ENCODE data around the gene CMTM3.
"Not testable (repeated sequence)": the region's sequence is repeated elsewhere in the genome, so short reads cannot be mapped to it uniquely, and the experiment has no call there.

CMTM3 gene

GRCh38 chr16:66609139-66609510 lies 4.6 kb downstream of the CMTM3 start:
- no peak for DNase-seq (ENCODE audit: low read depth)

DNA sequence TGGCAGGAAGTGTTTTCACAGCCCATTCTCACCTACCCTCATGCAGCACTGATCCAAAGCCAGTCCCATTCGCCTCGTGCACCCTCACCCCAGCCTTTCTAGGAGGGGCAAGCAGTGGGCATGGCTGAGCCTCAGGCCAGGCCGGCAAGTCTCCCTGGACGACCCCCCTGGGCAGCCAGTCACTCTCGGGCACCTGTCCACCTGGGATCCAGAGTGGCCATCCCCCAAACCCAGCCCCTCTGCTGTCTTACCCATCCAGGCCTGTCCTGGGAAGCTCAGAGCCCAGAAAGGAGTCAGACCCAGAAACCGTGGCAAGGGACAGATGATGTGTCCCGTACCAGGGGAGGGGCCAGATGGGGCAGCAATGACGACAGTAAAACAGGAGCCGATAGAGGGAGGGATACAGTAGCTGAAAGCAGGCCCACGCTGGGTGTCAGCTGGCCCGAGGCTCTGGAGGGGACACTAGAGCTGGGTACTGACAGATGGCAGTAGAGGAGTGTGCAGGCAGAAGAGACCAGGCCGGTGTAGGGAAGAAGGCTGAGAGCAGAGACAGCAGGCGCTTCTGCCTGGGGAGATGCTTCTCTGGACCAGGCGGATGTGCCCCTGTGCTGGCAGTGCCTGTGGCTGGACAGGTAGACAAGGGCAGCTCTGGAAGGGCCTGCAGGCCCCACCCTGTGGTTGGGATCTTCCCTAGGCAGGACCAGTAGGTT lies 5.8 kb downstream of the CMTM3 start:
- DNase-seq (ENCODE audit: low read depth) = no peak

DNA sequence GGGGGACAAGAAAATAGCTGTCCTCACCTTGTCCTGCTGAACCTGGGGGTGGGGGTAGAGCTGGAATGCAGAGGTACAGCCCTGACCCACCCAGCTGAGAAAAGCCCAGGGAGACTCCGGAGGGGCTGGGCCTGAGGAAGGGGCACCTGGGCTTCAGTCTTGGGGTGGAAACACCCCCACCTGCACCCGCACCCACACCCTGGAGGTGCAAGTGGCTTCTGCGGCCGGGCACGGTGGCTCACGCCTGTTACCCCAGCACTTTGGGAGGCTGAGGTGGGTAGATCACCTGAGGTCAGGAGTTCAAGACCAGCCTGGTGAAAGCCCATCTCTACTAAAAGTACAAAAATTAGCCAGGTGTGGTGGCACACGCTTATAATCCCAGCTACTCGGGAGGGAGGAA lies 7.4 kb downstream of the CMTM3 start:
- not testable (repeated sequence) for DNase-seq (ENCODE audit: low read depth)

GRCh38 chr16:66612422-66612821 lies 7.9 kb downstream of the CMTM3 start:
- DNase-seq (ENCODE audit: low read depth) = no peak

DNA sequence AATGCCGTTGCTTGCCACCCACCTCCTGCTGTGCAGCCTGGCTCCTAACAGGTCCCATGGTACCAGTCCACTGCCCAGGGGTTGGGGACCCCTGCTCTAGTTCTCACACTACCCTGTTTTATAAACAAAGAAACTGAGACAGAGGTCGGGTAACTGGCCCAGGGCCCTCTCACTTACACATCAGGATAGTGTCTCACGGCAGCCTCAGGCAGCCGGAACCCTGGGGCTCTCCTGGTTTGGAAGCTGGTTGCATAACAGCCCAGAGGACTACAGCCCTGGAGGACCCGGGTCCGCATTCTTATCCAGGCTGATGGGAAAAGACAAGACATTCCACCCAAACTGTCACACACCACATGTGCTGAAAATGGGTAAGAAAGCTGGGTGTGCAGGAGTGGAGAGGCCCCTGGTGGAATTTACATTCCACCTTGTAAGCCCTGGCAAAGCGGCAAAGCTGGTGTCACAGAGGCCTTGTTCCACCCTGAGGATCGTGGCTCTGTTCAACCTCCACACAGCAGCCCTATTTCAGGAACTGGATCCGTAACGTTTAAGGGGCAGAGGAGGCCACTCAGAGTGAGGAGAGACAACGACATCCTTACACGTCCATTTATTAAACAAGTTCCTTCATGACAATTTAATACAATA lies 9.8 kb downstream of the CMTM3 start:
- no peak for DNase-seq (ENCODE audit: low read depth)

DNA sequence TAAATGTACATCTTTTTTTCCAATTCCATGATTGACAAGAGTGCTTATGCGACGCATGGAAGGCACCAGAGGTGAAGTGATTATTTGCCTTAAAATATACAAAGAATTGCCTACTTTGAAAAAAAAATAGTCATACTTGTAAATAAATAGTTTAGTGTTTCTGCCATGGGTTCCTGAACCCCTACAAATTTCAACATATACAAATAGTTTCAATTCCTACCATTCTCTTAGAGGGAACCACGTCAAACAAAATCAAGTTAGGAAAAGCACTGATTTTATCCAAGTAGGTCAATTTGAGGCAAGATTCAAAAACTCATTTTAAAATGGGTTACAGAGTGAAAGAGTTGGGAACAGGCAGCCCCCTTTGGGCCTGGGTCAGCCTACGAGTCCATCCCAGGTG lies 11.7 kb downstream of the CMTM3 start:
- no peak for DNase-seq (ENCODE audit: low read depth)

- no peak for DNase-seq (ENCODE audit: low read depth)
Measured at GRCh38 chr16:66616592-66616991, 12.1 kb downstream of the CMTM3 start.

DNA sequence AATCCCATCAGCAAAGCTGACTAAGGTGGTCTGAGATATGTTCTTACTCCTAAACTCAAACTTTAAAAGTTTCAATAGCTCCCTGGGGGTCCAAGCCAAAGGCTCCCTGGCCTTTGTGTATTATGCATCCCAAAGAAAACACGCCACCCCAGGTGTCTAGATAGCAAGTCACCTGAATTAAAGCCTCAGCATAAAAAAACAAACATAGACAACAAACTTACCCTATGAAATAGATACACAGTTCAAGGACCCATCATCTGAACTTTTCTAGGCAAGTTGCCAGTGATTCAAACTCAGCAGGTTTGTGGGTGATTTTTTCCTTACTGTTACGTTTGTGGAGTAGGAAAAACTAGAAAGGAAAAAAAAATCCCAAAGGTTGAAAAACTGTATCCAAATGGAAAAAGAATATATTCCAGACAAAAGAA lies 12.5 kb downstream of the CMTM3 start:
- DNase-seq (ENCODE audit: low read depth) = no peak

DNA sequence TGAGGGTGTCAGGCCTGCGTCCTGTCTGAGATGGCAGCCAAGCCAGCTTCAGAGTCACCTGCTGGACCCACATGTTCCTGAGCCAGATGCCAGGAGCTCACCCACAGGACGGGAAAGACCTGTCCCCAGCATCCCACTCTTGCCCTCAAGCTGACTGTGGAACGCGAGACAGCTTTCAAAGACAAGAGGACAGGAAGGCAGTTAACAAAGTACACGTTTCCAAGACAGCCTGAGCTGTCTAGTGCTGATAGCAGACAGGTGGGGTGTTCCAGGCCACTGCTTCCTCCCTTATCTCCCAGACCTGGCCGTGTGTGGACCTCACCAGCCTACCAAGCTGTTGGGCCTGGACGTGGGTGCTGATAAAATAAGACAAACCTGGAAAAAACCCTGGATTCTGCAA lies 13.2 kb downstream of the CMTM3 start:
- DNase-seq (ENCODE audit: low read depth) = no peak

DNA sequence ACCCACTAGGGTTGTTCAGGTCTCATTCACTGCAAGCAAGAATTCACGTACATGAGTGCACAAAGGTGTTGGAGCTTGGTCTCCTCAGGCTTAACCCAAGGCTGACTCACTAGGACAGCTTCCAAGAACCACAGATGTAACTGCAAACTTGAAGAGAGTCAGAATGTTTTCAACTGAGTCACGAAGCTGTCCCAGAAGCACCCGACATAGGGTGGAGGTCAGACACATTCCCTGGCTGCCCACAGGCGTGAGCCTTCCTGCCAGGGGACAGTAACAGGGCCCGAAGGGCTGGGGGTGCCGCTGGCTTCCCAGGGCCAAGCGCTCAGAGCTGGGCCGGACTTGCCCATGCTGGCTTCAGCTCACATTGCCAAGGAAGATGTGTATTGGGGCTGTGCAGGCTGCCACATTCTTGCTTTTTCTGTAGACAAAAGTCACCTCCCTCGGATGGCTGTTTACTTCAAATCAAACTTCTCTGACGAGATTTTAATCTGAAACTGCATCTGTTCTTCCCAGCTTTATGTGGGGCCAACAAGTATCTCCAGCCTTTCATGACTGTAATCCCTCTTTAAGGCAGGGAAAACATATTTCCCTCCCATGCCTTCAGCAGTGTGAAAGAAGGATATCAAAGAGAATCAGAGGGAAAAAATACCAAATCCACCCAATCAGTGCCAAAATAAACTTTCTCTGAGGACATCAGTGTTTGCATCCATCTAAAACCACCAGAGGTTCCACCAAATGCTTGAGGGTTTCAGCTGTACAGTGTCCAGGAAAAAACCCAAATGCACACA lies 14.3 kb downstream of the CMTM3 start:
- DNase-seq (ENCODE audit: low read depth) = no peak

GRCh38 chr16:66619534-66620428 lies 15.3 kb downstream of the CMTM3 start:
- no peak for DNase-seq (ENCODE audit: low read depth)

GRCh38 chr16:66620429-66620795 lies 15.9 kb downstream of the CMTM3 start:
- no peak for DNase-seq (ENCODE audit: low read depth)

DNA sequence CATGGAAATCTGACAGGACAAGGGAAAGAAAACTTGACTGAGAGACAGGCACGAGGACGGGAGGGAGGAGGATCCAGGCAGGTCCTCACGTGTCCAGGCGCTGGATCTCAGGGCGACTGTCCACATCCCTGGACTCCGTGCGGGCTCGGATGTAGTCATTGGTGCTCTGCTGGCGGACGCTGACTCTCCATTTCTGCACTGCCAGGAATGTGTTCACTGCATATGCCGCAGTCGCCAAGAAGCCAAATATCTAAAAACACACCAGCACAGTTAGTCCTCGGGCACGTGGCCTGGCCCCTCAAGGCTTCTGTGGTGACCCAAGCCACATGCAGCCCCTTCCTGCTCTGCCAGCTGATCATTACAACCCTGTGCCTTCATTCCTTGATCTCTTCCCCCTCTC lies 17.5 kb downstream of the CMTM3 start:
- DNase-seq (ENCODE audit: low read depth) = no peak

GRCh38 chr16:66622863-66623262 lies 18.4 kb downstream of the CMTM3 start:
- DNase-seq (ENCODE audit: low read depth) = no peak

GRCh38 chr16:66623755-66624154 lies 19.3 kb downstream of the CMTM3 start:
- DNase-seq (ENCODE audit: low read depth) = no peak

- not testable (repeated sequence) for DNase-seq (ENCODE audit: low read depth)
Measured at GRCh38 chr16:66627611-66628378, 23.3 kb downstream of the CMTM3 start.

GRCh38 chr16:66629856-66630255 lies 25.4 kb downstream of the CMTM3 start:
- no peak for DNase-seq (ENCODE audit: low read depth)

- DNase-seq (ENCODE audit: low read depth) = not testable (repeated sequence)
Measured at GRCh38 chr16:66630561-66631260, 26.2 kb downstream of the CMTM3 start.

- DNase-seq (ENCODE audit: low read depth) = not testable (repeated sequence)
Measured at GRCh38 chr16:66631558-66631957, 27.1 kb downstream of the CMTM3 start.

DNA sequence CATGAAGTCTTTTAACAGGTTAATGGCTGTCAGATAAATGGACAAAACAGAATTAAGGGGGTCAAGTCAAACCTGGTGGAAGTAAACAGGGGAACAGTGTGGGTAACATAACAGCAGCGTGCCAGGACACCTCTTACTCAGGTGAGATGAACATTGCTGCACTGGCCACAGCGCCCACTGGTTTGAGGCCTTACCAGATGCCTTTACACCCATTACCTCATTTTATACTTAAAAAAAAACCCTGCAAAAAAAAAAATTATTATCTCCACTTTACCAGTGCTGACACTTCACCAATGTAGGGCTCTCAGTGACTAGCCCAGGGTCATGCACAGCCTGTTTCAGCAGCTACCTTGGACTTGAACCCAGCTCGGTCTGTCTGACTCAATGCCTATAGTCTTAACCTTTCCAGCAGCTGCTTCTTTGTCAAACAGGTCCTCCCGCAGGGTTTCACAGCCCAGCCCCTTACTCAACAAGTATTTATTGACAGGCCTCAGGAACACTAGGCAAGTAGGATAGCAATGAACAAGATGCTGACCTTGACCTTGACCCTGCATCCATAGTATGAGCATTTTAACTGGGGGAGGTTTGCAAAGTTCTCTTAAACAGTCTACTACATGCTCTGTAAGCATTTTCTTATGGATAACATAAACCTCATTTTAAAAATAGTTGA lies 30.2 kb downstream of the CMTM3 start:
- DNase-seq (ENCODE audit: low read depth) = no peak
